Calu3 (cell line): ENCODE data around the gene SRSF12. TPM values are rescaled to one million over a fixed set of nuclear protein-coding genes. Genes with fewer than 3 reads are reported as not detected.

ENCODE experiments used
- Bru-seq: library from RNA; stranded (reverse); fragments of 400-500 nt; gene quantifications from one replicate; lab custom pipeline; 2021; lab: Mats Ljungman, UMichigan
- BruChase-seq, 2 experiments: library from RNA; stranded (reverse); fragments of 400-500 nt; gene quantifications; one replicate each; lab custom pipeline; 2021; lab: Mats Ljungman, UMichigan
- BruUV-seq: library from RNA; stranded (reverse); fragments of 400-500 nt; replicated peaks from 2 replicates; lab custom pipeline; 2021; lab: Mats Ljungman, UMichigan
- CTCF ChIA-PET: fragments of 300-600 bp; sonication (Branson Sonifier 250); formaldehyde crosslinking; loops from one replicate; lab custom pipeline; 2022; ENCODE audit warnings: antibody characterized with exemption; lab: Charles Lee
- DNase-seq: peaks from one replicate; pipeline ENCODE4 v3.0.0; 2022
- H3K27ac Mint-ChIP-seq: one replicate; pipeline ENCODE4 v1.8.0; 2022; ENCODE audit warnings: mixed read lengths; ENCODE audit not compliant: unreplicated experiment
- H3K27me3 Mint-ChIP-seq: one replicate; pipeline ENCODE4 v1.8.0; 2022; ENCODE audit warnings: mixed read lengths; ENCODE audit not compliant: unreplicated experiment
- H3K36me3 Mint-ChIP-seq: one replicate; pipeline ENCODE4 v1.8.0; 2022; ENCODE audit warnings: mild to moderate bottlenecking, moderate library complexity, mixed read lengths; ENCODE audit not compliant: insufficient read depth, unreplicated experiment
- H3K4me1 Mint-ChIP-seq: one replicate; pipeline ENCODE4 v1.8.0; 2022; ENCODE audit warnings: mild to moderate bottlenecking, low read depth, mixed read lengths; ENCODE audit not compliant: unreplicated experiment
- H3K4me3 Mint-ChIP-seq: one replicate; pipeline ENCODE4 v1.8.0; 2022; ENCODE audit warnings: mild to moderate bottlenecking, low read depth, moderate library complexity, mixed read lengths; ENCODE audit not compliant: unreplicated experiment
- H3K9me3 Mint-ChIP-seq: one replicate; pipeline ENCODE4 v1.8.0; 2022; ENCODE audit warnings: low read depth, mixed read lengths; ENCODE audit not compliant: unreplicated experiment
- CTCF ChIP-seq: fragments of 200-600 bp; IDR thresholded peaks from one replicate; pipeline ENCODE4 v1.8.0; 2022; ENCODE audit warnings: antibody characterized with exemption; ENCODE audit not compliant: unreplicated experiment
- intact Hi-C: fragments of 100-400 bp; cut with micrococcal nuclease; formaldehyde crosslinking; loops from one replicate; pipeline ENCODE4 v1.10.0; 2022; ENCODE audit not compliant: unreplicated experiment
- long read RNA-seq: library from polyadenylated mRNA; stranded (forward); transcript quantifications from one replicate; pipeline ENCODE4 v2.0.0, GENCODE V29; 2022
- total RNA-seq: library from RNA; stranded (reverse); gene quantifications from 2 replicates; pipeline ENCODE4 v1.2.3, GENCODE V29; 2022

SRSF12 gene
- total RNA-seq, result 1.7 and 1.8 TPM in 2 replicates
- percentile 40 among the genes with signal in this experiment for Bru-seq, nascent RNA
- BruChase-seq, experiment 1, labeled RNA remaining after a 6-hour chase, result percentile 42 among the genes with signal in this experiment
- percentile 41 among the genes with signal in this experiment for BruChase-seq, experiment 2, labeled RNA remaining after a 2-hour chase
- long read RNA-seq, partial matches to known transcripts, result 0 of 2 reads
- long read RNA-seq, other reads (novel, unspliced or antisense), result 1 of 2 reads

GRCh38 chr6:89117211-89118108 lies at the start of gene SRSF12:
Gene SRSF12, minus strand, starts transcription at chr6:89118071. Its CDS starts 184 bp downstream, at chr6:89117887.
- CTCF ChIA-PET, result interaction anchor here (1.0 to 1.2 kb wide), 3 partner anchors 23 to 135 kb away, joined by 3 to 4 read pairs (median 4); no protein-coding TSS in a partner anchor
- TF ChIP-seq CTCF, result no peak
- Mint-ChIP-seq H3K36me3 (peaks cover 7% of the 10 kb centered on the region), H3K27me3 (no peaks in the 10 kb centered on the region), H3K9me3 (peaks cover 2% of the 10 kb centered on the region), H3K4me3 (peak within 1 kb of the TSS; percentile 81), H3K27ac (no peak within 1 kb of the TSS), H3K4me1 (peaks cover 29% of the 10 kb centered on the region)
- BruUV-seq, result no TSS peak
- intact Hi-C loops, result no loop called here
- peak; percentile 54 for DNase-seq

GRCh38 chr6:89162047-89162371 lies 44.1 kb upstream of the SRSF12 start:
- no peaks in the 10 kb centered on the region for H3K9me3 Mint-ChIP-seq
- H3K4me1 Mint-ChIP-seq, result no peaks in the 10 kb centered on the region
- no peaks in the 10 kb centered on the region for H3K27me3 Mint-ChIP-seq
- DNase-seq, result no peak
- H3K4me3 Mint-ChIP-seq, result no peak overlapping the region
- no TSS peak for BruUV-seq
- no peak overlapping the region for H3K27ac Mint-ChIP-seq
- intact Hi-C loops, result no loop called here
- H3K36me3 Mint-ChIP-seq, result peaks cover 9% of the 10 kb centered on the region
- no peak for TF ChIP-seq CTCF
- CTCF ChIA-PET, result interaction anchor here (0.6 kb wide), 1 partner anchor 153 kb away, joined by 3 read pairs; no protein-coding TSS in a partner anchor

GRCh38 chr6:89161326-89162046 lies 43.6 kb upstream of the SRSF12 start:
- intact Hi-C loops, result no loop called here
- Mint-ChIP-seq H3K4me1 (no peaks in the 10 kb centered on the region), H3K9me3 (no peaks in the 10 kb centered on the region), H3K36me3 (peaks cover 9% of the 10 kb centered on the region), H3K4me3 (no peak overlapping the region), H3K27me3 (no peaks in the 10 kb centered on the region), H3K27ac (no peak overlapping the region)
- BruUV-seq, result no TSS peak
- CTCF ChIA-PET, result interaction anchor here (0.6 kb wide), 1 partner anchor 153 kb away, joined by 3 read pairs; no protein-coding TSS in a partner anchor
- no peak for TF ChIP-seq CTCF
- no peak for DNase-seq

- Mint-ChIP-seq H3K9me3 (no peaks in the 10 kb centered on the region), H3K36me3 (peaks cover 9% of the 10 kb centered on the region), H3K27ac (no peak overlapping the region), H3K4me3 (no peak overlapping the region), H3K4me1 (no peaks in the 10 kb centered on the region), H3K27me3 (no peaks in the 10 kb centered on the region)
- CTCF ChIA-PET, result no interaction called here
- DNase-seq, result no peak
- intact Hi-C loops, result no loop called here
- TF ChIP-seq CTCF, result no peak
- no TSS peak for BruUV-seq
Measured at GRCh38 chr6:89160331-89161092, 42.6 kb upstream of the SRSF12 start.
